ENCODE measurements around the gene FGD3. TPM values are rescaled to one million over a fixed set of nuclear protein-coding genes. Genes with fewer than 3 reads are reported as not detected.

The FGD3 gene
- total and polyA plus RNA-seq, 9 of the 15 experiments (the other 6 are each of a cell fraction or from before 2014, with no cell fraction given), result 0.07 to 1.3 (median 0.29) TPM

DNA sequence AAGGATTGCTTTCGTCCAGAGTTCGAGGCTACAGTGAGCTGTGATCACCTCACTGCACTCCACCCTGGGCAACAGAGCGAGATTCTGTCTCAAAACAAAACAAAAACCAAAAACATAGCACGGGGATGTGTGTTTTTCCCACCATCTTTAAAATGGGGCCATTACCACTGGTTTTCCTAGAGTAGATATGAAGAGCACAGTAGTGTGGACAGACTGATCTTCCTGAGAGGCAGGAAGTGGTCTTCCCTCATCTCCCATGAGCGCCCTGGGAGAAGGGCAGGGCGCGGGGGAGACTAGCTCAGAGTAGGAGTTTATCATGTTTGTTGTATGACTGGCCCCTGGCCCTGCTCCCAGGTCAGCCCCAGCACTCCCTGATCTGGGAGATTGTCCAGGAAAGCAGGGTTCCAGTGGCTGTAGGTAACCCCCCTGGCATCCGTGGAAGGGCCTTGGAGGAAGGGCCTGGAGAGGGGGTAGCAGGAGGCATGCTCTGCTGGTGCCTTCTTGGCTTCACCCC is 113.5 kb downstream of the FGD3 start (continued):
- TF ChIP-seq ZNF146 (CRISPR knock-in tag; IDR thresholded peaks at IDR 0.05; ENCODE audit: unreplicated experiment) (no peak), NONO (IDR thresholded peaks at IDR 0.05; ENCODE audit: low read depth in 2 of 2, low read length in 1 of 2) (no peak), LEF1 (IDR thresholded peaks at IDR 0.05) (peak; percentile 66), MYC (IDR thresholded peaks at IDR 0.05; ENCODE audit: low read depth, low read length) (peak; percentile 26; the same call in 1 of the 2 replicates), MYC (CRISPR knock-in tag; IDR thresholded peaks at IDR 0.05; ENCODE audit: borderline replicate concordance, low read depth) (no peak), C11orf30 (IDR thresholded peaks at IDR 0.05; ENCODE audit: low read depth) (no peak), YY1 (IDR thresholded peaks at IDR 0.05; ENCODE audit: borderline replicate concordance in 1 of 3, control insufficient read depth in 1 of 3, extremely low read depth in 1 of 3, insufficient read depth in 3 of 3, insufficient read length in 1 of 3, insufficient replicate concordance in 2 of 3, low read depth in 1 of 3, low read length in 2 of 3) (no peak), PPARD (CRISPR knock-in tag; IDR thresholded peaks at IDR 0.05) (no peak), MAFG (tag; conservative IDR thresholded peaks at IDR 0.05) (no peak), ZNF551 (CRISPR knock-in tag; IDR thresholded peaks at IDR 0.05) (no peak), ARID1B (IDR thresholded peaks at IDR 0.05) (peak; percentile 77), EGR1 (conservative IDR thresholded peaks at IDR 0.05) (peak; percentile 51), DPF2 (IDR thresholded peaks at IDR 0.05) (peak; percentile 85), RHOXF2B (CRISPR knock-in tag; conservative IDR thresholded peaks at IDR 0.05) (no peak), KDM5B (IDR thresholded peaks at IDR 0.05; ENCODE audit: insufficient replicate concordance, low read depth, low read length) (peak; percentile 57), NR1H2 (CRISPR knock-in tag; IDR thresholded peaks at IDR 0.05) (no peak), ERF (CRISPR knock-in tag; IDR thresholded peaks at IDR 0.05) (no peak), ZNF707 (CRISPR knock-in tag; conservative IDR thresholded peaks at IDR 0.05) (no peak)
- TF ChIP-seq, protein P1, sequence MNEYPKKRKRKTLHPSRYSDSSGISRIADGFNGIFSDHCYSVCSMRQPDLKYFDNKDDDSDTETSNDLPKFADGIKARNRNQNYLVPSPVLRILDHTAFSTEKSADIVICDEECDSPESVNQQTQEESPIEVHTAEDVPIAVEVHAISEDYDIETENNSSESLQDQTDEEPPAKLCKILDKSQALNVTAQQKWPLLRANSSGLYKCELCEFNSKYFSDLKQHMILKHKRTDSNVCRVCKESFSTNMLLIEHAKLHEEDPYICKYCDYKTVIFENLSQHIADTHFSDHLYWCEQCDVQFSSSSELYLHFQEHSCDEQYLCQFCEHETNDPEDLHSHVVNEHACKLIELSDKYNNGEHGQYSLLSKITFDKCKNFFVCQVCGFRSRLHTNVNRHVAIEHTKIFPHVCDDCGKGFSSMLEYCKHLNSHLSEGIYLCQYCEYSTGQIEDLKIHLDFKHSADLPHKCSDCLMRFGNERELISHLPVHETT (CRISPR knock-in tag; conservative IDR thresholded peaks at IDR 0.05 in 1 of 2, IDR thresholded peaks at IDR 0.05 in 1 of 2), result peak in 1 of 2 experiments; percentile 75; a peak in 2 of 4 replicates
- TF ChIP-seq, protein P2, sequence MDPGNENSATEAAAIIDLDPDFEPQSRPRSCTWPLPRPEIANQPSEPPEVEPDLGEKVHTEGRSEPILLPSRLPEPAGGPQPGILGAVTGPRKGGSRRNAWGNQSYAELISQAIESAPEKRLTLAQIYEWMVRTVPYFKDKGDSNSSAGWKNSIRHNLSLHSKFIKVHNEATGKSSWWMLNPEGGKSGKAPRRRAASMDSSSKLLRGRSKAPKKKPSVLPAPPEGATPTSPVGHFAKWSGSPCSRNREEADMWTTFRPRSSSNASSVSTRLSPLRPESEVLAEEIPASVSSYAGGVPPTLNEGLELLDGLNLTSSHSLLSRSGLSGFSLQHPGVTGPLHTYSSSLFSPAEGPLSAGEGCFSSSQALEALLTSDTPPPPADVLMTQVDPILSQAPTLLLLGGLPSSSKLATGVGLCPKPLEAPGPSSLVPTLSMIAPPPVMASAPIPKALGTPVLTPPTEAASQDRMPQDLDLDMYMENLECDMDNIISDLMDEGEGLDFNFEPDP (CRISPR knock-in tag; IDR thresholded peaks at IDR 0.05), result peak; percentile 30; the same call in 1 of the 2 replicates
- TF ChIP-seq, protein P3, sequence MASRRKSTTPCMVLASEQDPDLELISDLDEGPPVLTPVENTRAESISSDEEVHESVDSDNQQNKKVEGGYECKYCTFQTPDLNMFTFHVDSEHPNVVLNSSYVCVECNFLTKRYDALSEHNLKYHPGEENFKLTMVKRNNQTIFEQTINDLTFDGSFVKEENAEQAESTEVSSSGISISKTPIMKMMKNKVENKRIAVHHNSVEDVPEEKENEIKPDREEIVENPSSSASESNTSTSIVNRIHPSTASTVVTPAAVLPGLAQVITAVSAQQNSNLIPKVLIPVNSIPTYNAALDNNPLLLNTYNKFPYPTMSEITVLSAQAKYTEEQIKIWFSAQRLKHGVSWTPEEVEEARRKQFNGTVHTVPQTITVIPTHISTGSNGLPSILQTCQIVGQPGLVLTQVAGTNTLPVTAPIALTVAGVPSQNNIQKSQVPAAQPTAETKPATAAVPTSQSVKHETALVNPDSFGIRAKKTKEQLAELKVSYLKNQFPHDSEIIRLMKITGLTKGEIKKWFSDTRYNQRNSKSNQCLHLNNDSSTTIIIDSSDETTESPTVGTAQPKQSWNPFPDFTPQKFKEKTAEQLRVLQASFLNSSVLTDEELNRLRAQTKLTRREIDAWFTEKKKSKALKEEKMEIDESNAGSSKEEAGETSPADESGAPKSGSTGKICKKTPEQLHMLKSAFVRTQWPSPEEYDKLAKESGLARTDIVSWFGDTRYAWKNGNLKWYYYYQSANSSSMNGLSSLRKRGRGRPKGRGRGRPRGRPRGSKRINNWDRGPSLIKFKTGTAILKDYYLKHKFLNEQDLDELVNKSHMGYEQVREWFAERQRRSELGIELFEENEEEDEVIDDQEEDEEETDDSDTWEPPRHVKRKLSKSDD (conservative IDR thresholded peaks at IDR 0.05; ENCODE audit: low read length), result no peak
- TF ChIP-seq, protein P4, sequence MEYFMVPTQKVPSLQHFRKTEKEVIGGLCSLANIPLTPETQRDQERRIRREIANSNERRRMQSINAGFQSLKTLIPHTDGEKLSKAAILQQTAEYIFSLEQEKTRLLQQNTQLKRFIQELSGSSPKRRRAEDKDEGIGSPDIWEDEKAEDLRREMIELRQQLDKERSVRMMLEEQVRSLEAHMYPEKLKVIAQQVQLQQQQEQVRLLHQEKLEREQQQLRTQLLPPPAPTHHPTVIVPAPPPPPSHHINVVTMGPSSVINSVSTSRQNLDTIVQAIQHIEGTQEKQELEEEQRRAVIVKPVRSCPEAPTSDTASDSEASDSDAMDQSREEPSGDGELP (CRISPR knock-in tag; IDR thresholded peaks at IDR 0.05; ENCODE audit: borderline replicate concordance), result 0 out of 2 replicates have a peak, but pooled peaks have one; percentile 18

Measured in K562 (cell line).